ENCODE results near the gene PHACTR1.

PHACTR1 gene

DNA sequence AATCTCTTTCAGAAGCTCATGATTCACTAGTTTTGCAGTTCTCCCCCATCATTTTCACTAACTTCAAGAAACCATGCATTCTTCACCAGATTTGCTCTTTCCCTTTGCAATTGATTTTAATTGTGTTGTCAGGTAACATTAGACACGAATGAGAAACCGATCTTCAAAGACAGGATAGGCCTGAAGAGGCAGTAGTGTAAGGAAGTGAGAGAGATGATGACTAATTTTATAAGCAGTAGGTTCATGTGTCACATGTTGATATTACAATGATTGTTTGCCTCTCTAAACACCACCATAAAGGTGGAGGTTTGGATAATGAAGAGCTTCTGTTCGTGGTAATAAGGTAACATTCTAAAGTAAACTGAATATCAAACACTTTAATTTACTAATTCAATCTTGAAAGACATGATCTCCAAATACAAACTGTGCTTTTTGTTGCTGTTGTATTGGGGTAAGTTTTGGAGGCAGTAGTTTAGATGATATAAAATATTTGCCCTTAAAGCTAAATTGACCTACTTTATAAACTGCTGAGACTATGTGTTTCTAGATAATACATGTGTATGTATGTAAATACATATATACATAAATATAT, 207.2 kb downstream of the PHACTR1 start:
- no peak overlapping the region for H3K27ac ChIP-seq (ENCODE audit: low read depth, low read length)
- no peak overlapping the region for H3K4me3 ChIP-seq (ENCODE audit: low read depth, low read length)
- no peaks in the 10 kb centered on the region for H3K36me3 ChIP-seq (ENCODE audit: insufficient read depth, low read length)
- no peaks in the 10 kb centered on the region for H3K79me2 ChIP-seq (ENCODE audit: control insufficient read depth, insufficient read depth, low read length, unreplicated experiment)
- H2AFZ ChIP-seq (ENCODE audit: low read length, unreplicated experiment) = no peak overlapping the region
- no peaks in the 10 kb centered on the region for H3K27me3 ChIP-seq (ENCODE audit: insufficient read depth, low read length)
- H3K4me1 ChIP-seq (ENCODE audit: control insufficient read depth, insufficient read depth, low read length, unreplicated experiment) = no peaks in the 10 kb centered on the region

DNA sequence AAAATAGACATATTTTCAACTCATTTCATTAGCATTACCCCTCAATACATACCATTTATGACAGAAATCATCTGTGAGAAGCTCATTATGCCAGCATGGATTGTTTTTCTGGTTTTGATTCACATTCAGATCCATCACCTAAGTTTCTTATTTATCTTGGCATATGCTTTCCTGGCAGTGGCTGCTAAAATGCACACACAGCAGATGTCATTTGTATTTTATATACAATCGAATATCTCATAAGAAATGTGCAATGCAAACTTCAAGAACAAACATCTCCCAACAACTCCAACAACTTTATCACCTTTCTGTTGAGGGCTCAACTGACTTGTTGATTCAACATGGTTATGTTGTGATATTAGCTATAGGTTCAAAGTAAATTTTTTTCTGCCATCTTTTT, 208.3 kb downstream of the PHACTR1 start:
- no peaks in the 10 kb centered on the region for H3K27me3 ChIP-seq (ENCODE audit: insufficient read depth, low read length)
- no peaks in the 10 kb centered on the region for H3K4me1 ChIP-seq (ENCODE audit: control insufficient read depth, insufficient read depth, low read length, unreplicated experiment)
- no peak overlapping the region for H3K27ac ChIP-seq (ENCODE audit: low read depth, low read length)
- no peak overlapping the region for H2AFZ ChIP-seq (ENCODE audit: low read length, unreplicated experiment)
- H3K36me3 ChIP-seq (ENCODE audit: insufficient read depth, low read length) = no peaks in the 10 kb centered on the region
- H3K79me2 ChIP-seq (ENCODE audit: control insufficient read depth, insufficient read depth, low read length, unreplicated experiment) = no peaks in the 10 kb centered on the region
- no peak overlapping the region for H3K4me3 ChIP-seq (ENCODE audit: low read depth, low read length)

DNA sequence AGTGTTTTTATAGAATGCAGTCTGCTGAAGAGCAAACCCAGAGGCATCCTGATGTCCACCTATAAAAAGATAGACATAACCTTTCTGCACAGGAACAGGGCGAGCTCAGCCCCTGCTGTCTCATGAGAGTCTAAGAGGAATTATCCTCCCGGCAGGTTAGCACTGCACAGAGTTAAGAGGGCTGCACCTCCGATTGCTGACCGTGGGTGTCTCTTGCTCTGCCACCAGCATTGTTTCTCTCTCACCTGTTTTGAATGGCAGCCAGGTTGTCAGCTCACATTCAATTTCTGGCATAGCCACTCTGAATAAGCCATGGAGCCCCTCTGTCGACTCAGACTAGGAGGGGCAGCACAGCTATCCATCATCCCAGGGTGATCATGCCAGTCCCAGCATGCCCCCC, 211.2 kb downstream of the PHACTR1 start:
- Histone ChIP-seq H3K36me3 (ENCODE audit: insufficient read depth, low read length) (no peaks in the 10 kb centered on the region), H3K4me1 (ENCODE audit: control insufficient read depth, insufficient read depth, low read length, unreplicated experiment) (no peaks in the 10 kb centered on the region), H3K27me3 (ENCODE audit: insufficient read depth, low read length) (no peaks in the 10 kb centered on the region), H3K27ac (ENCODE audit: low read depth, low read length) (no peak overlapping the region), H2AFZ (ENCODE audit: low read length, unreplicated experiment) (no peak overlapping the region), H3K4me3 (ENCODE audit: low read depth, low read length) (no peak overlapping the region), H3K79me2 (ENCODE audit: control insufficient read depth, insufficient read depth, low read length, unreplicated experiment) (no peaks in the 10 kb centered on the region)

DNA sequence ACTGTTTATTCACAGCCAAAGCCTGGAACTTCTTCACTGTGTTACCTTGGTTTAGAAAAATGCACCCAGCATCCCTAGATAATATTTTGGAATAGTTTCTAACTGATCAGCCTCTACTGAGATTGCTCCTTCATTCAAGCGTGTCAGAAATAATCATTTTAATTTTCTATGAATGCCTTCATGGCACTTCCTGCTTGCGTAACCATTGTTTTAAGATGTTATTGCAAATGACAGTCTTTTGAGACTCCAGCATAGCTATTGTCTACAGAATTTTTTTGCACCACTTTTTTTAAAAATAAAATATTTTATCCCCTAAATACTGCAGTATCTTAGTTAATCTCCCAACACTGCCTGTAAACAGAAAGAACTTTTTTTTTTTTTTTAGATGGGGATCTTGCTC, 213.1 kb downstream of the PHACTR1 start:
- Histone ChIP-seq H3K36me3 (ENCODE audit: insufficient read depth, low read length) (no peaks in the 10 kb centered on the region), H3K27ac (ENCODE audit: low read depth, low read length) (no peak overlapping the region), H3K27me3 (ENCODE audit: insufficient read depth, low read length) (no peaks in the 10 kb centered on the region), H3K4me3 (ENCODE audit: low read depth, low read length) (no peak overlapping the region), H3K79me2 (ENCODE audit: control insufficient read depth, insufficient read depth, low read length, unreplicated experiment) (no peaks in the 10 kb centered on the region), H2AFZ (ENCODE audit: low read length, unreplicated experiment) (no peak overlapping the region), H3K4me1 (ENCODE audit: control insufficient read depth, insufficient read depth, low read length, unreplicated experiment) (no peaks in the 10 kb centered on the region)

DNA sequence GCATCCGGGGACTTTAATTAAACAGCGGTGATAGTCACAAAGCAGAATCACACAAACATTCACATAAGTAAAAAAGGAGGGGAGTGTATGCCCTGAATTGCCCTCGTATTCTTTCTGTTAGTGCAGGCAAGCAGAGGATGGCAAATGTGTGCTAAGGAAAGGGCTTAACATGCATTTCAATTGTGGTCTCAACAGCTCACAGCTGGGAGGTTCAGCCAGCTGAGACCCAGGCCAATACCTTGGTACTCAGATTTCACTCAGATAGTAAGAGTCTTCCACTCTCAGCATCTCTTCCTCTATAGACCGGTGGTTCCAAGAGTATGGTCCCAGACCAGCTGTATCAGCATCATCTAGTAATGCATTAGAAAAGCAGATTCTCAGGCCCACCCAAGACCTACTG, 215.1 kb downstream of the PHACTR1 start:
- H3K36me3 ChIP-seq (ENCODE audit: insufficient read depth, low read length) = no peaks in the 10 kb centered on the region

DNA sequence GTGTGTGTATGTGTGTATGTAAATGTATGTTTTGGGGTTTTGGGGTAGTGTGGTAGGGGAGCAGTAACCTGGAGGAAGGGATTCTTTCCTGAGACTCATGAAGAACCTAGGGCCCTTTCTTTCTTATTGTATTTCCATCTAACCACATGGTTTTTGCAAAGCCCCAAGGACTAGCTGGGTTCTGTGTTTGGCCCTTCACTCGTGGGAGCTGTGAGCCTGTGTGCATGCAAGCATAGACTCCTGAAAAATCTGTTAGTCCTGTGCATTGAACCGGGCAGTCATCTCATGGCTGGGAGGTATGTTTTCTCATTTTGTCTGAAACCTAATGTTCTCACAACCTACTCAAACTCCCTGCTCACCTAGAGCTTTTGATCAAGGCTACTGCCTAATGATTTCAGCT, 219.1 kb downstream of the PHACTR1 start:
- H3K27me3 ChIP-seq (ENCODE audit: insufficient read depth, low read length) = no peaks in the 10 kb centered on the region
- no peaks in the 10 kb centered on the region for H3K36me3 ChIP-seq (ENCODE audit: insufficient read depth, low read length)
- H2AFZ ChIP-seq (ENCODE audit: low read length, unreplicated experiment) = no peak overlapping the region
- no peak overlapping the region for H3K27ac ChIP-seq (ENCODE audit: low read depth, low read length)
- no peak overlapping the region for H3K4me3 ChIP-seq (ENCODE audit: low read depth, low read length)
- H3K4me1 ChIP-seq (ENCODE audit: control insufficient read depth, insufficient read depth, low read length, unreplicated experiment) = no peaks in the 10 kb centered on the region
- no peaks in the 10 kb centered on the region for H3K79me2 ChIP-seq (ENCODE audit: control insufficient read depth, insufficient read depth, low read length, unreplicated experiment)

More for the DNA sequence above, 215.1 kb downstream of the PHACTR1 start:
- Histone ChIP-seq H3K4me3 (ENCODE audit: low read depth, low read length) (no peak overlapping the region), H3K4me1 (ENCODE audit: control insufficient read depth, insufficient read depth, low read length, unreplicated experiment) (no peaks in the 10 kb centered on the region), H3K27me3 (ENCODE audit: insufficient read depth, low read length) (no peaks in the 10 kb centered on the region), H3K79me2 (ENCODE audit: control insufficient read depth, insufficient read depth, low read length, unreplicated experiment) (no peaks in the 10 kb centered on the region), H2AFZ (ENCODE audit: low read length, unreplicated experiment) (no peak overlapping the region), H3K27ac (ENCODE audit: low read depth, low read length) (no peak overlapping the region)

DNA sequence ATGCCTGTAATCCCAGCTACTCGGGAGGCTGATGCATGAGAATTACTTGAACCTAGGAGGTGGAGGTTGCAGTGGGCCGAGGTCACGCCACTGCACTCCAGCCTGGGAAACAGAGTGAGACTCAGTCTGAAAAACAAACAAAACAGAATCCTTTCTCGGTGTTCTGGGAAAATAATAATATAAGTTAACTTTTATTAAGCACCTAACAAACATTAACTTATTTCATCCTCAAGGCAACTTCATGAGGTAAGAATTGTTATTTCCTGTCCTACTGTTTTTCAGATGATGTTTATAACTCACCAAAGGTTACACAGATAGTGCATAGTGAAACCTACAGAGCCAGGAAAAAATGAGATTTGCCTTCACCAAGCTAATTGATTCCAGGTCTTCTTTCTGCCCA, 221.4 kb downstream of the PHACTR1 start:
- Histone ChIP-seq H3K27me3 (ENCODE audit: insufficient read depth, low read length) (no peaks in the 10 kb centered on the region), H3K36me3 (ENCODE audit: insufficient read depth, low read length) (no peaks in the 10 kb centered on the region), H3K4me3 (ENCODE audit: low read depth, low read length) (no peak overlapping the region), H3K27ac (ENCODE audit: low read depth, low read length) (no peak overlapping the region), H2AFZ (ENCODE audit: low read length, unreplicated experiment) (no peak overlapping the region), H3K4me1 (ENCODE audit: control insufficient read depth, insufficient read depth, low read length, unreplicated experiment) (no peaks in the 10 kb centered on the region), H3K79me2 (ENCODE audit: control insufficient read depth, insufficient read depth, low read length, unreplicated experiment) (no peaks in the 10 kb centered on the region)

DNA sequence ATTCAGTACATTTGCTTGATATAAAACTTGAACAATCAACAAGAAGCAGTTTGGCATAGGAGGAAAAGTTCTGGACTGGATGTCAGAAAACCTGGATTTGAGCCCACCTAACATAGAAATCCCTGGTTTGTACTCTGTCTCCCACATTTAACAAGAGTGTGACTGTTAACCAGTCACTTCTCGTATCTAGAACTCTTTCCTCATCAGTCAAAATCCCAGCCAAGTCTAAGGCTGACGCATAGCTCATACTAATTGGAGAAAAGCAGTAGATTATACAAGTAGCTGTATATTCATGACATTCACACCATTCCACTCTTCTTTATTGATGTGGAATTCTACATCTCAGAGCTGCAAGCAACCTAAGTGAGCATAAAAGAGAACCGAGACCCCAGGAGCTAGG, 222.7 kb downstream of the PHACTR1 start:
- H2AFZ ChIP-seq (ENCODE audit: low read length, unreplicated experiment) = no peak overlapping the region
- no peaks in the 10 kb centered on the region for H3K79me2 ChIP-seq (ENCODE audit: control insufficient read depth, insufficient read depth, low read length, unreplicated experiment)
- no peak overlapping the region for H3K27ac ChIP-seq (ENCODE audit: low read depth, low read length)
- no peaks in the 10 kb centered on the region for H3K36me3 ChIP-seq (ENCODE audit: insufficient read depth, low read length)
- no peak overlapping the region for H3K4me3 ChIP-seq (ENCODE audit: low read depth, low read length)
- no peaks in the 10 kb centered on the region for H3K27me3 ChIP-seq (ENCODE audit: insufficient read depth, low read length)
- H3K4me1 ChIP-seq (ENCODE audit: control insufficient read depth, insufficient read depth, low read length, unreplicated experiment) = no peaks in the 10 kb centered on the region

DNA sequence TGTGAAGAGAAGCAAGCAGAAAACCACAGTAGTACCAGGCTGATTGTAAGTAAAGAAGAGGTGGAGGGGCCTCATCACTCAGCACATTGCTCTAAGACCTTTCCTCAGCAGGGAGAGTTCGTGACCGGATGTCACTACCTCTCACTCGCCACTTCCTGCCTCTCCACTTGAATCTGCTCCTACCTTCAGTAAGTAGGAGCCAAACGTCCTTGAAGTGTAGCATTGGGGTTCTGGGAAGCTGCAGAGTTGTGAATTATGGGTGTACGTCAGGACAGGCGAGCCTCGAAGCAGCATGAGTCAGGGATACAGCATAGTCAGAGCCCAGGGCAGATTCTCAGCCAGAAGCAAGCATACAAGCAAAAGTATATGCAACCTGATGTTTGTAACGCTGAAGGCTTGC, 224.9 kb downstream of the PHACTR1 start:
- no peaks in the 10 kb centered on the region for H3K36me3 ChIP-seq (ENCODE audit: insufficient read depth, low read length)
- no peaks in the 10 kb centered on the region for H3K4me1 ChIP-seq (ENCODE audit: control insufficient read depth, insufficient read depth, low read length, unreplicated experiment)
- H2AFZ ChIP-seq (ENCODE audit: low read length, unreplicated experiment) = no peak overlapping the region
- no peaks in the 10 kb centered on the region for H3K79me2 ChIP-seq (ENCODE audit: control insufficient read depth, insufficient read depth, low read length, unreplicated experiment)
- no peaks in the 10 kb centered on the region for H3K27me3 ChIP-seq (ENCODE audit: insufficient read depth, low read length)
- no peak overlapping the region for H3K27ac ChIP-seq (ENCODE audit: low read depth, low read length)
- H3K4me3 ChIP-seq (ENCODE audit: low read depth, low read length) = no peak overlapping the region

DNA sequence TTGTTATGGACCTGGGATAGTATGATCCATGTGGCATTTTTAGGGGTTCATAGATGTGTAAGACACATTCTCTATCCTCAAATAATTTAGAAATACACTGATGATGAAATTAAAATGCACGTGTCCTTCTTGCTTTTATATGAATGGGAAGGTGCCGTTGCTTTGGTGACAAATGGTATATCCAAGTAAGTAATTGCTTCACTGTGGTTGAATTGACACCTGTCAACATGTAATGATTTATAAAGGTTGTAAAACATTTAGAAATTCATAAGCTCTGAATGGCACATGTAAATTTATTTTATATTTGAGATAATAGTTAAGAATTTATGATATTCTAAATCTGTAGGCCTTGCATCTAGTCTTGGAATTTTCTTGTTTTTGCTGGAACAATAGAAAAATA, 227.0 kb downstream of the PHACTR1 start:
- Histone ChIP-seq H3K4me3 (ENCODE audit: low read depth, low read length) (no peak overlapping the region), H3K79me2 (ENCODE audit: control insufficient read depth, insufficient read depth, low read length, unreplicated experiment) (no peaks in the 10 kb centered on the region), H3K36me3 (ENCODE audit: insufficient read depth, low read length) (no peaks in the 10 kb centered on the region), H3K4me1 (ENCODE audit: control insufficient read depth, insufficient read depth, low read length, unreplicated experiment) (no peaks in the 10 kb centered on the region), H3K27me3 (ENCODE audit: insufficient read depth, low read length) (no peaks in the 10 kb centered on the region), H3K27ac (ENCODE audit: low read depth, low read length) (no peak overlapping the region), H2AFZ (ENCODE audit: low read length, unreplicated experiment) (no peak overlapping the region)

DNA sequence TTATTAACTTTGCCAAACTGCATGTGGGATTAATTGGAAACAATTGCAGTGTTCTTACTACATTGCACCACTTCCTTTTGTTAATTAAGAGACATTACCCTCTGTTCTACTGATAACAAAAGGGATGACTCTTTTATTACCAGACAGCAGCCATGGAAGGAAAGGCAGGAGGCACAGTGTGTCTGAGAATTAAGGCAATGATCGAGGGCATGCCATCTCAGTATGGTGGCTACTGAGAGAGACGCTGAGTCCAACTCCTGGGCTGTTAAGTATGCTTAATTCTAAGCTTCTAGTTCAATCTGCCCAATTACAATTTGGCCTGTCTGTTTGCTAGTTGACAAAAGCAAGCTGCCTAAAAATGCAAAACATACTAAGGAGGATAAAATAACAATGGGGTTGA, 227.4 kb downstream of the PHACTR1 start:
- H3K79me2 ChIP-seq (ENCODE audit: control insufficient read depth, insufficient read depth, low read length, unreplicated experiment) = no peaks in the 10 kb centered on the region
- H3K4me1 ChIP-seq (ENCODE audit: control insufficient read depth, insufficient read depth, low read length, unreplicated experiment) = no peaks in the 10 kb centered on the region
- H3K4me3 ChIP-seq (ENCODE audit: low read depth, low read length) = no peak overlapping the region
- H3K27ac ChIP-seq (ENCODE audit: low read depth, low read length) = no peak overlapping the region
- no peaks in the 10 kb centered on the region for H3K27me3 ChIP-seq (ENCODE audit: insufficient read depth, low read length)
- no peak overlapping the region for H2AFZ ChIP-seq (ENCODE audit: low read length, unreplicated experiment)
- no peaks in the 10 kb centered on the region for H3K36me3 ChIP-seq (ENCODE audit: insufficient read depth, low read length)

All from ACC112 (cell line).